SU-DHL-6 (cell line): ENCODE results near the gene GLRA3.

Experiments used
- CTCF ChIP-seq: fragments of 200-600 bp; sonication (generic); IDR thresholded peaks from one replicate; pipeline ENCODE4 v1.5.1; 2017; ENCODE audit warnings: antibody characterized with exemption, mild to moderate bottlenecking, low read length, moderate library complexity; ENCODE audit not compliant: insufficient read depth, poor library complexity, severe bottlenecking
- EZH2phosphoT487 ChIP-seq: fragments of 200-600 bp; sonication (generic), shearing (Covaris generic); conservative IDR thresholded peaks from 2 replicates; pipeline ENCODE4 v1.6.1; 2018; ENCODE audit warnings: mild to moderate bottlenecking, antibody characterized with exemption, low read length, moderate library complexity, mixed read lengths

GRCh38 chr4:174613979-174614378 lies 215.1 kb downstream of the GLRA3 start:
- TF ChIP-seq CTCF, result no peak
- no peak for TF ChIP-seq EZH2phosphoT487
